PC-9 (cell line): ENCODE measurements around the gene YEATS2. TPM values are rescaled to one million over a fixed set of nuclear protein-coding genes. Genes with fewer than 3 reads are reported as not detected.

Experiments used
- BruUV-seq: library from RNA; stranded (reverse); fragments of 400-500 nt; replicated peaks from 2 replicates; lab custom pipeline; 2021; lab: Mats Ljungman, UMichigan
- CTCF ChIA-PET: fragments of 300-600 bp; sonication (Branson Sonifier 250); formaldehyde crosslinking; loops from one replicate; lab custom pipeline; 2022; ENCODE audit warnings: antibody characterized with exemption; lab: Charles Lee
- POLR2A ChIA-PET: fragments of 300-600 bp; sonication (Branson Sonifier 250); formaldehyde crosslinking; loops from one replicate; lab custom pipeline; 2022; ENCODE audit warnings: antibody characterized with exemption; ENCODE audit not compliant: unreplicated experiment; lab: Charles Lee
- DNase-seq, 2 experiments: peaks; one replicate each; pipeline versions ENCODE4 v3.0.0 to v3.0.0-alpha.2; 2015 to 2022; ENCODE audit warnings: mixed read lengths in 1 of 2
- H2AFZ ChIP-seq: fragments of 200-600 bp; sonication (generic); 2 replicates; pipeline ENCODE4 v1.8.1; 2017; ENCODE audit warnings: antibody characterized with exemption
- H3F3A ChIP-seq: fragments of 200-600 bp; sonication (generic); 2 replicates; pipeline ENCODE4 v1.8.1; 2017; ENCODE audit warnings: antibody characterized with exemption, mild to moderate bottlenecking, low read depth; ENCODE audit not compliant: insufficient read depth
- H3K27ac ChIP-seq: fragments of 200-600 bp; sonication (generic); 2 replicates; pipeline ENCODE4 v1.6.1; 2016; ENCODE audit warnings: mixed run types
- H3K27me3 ChIP-seq: fragments of 200-600 bp; sonication (generic); 2 replicates; pipeline ENCODE4 v1.6.1; 2016; ENCODE audit warnings: low read depth, mixed run types; ENCODE audit not compliant: insufficient read depth
- H3K36me3 ChIP-seq: fragments of 200-600 bp; sonication (generic); 2 replicates; pipeline ENCODE4 v1.6.1; 2016; ENCODE audit warnings: low read depth, mixed run types
- H3K4me1 ChIP-seq: fragments of 200-600 bp; sonication (generic); replicated peaks from 2 replicates; pipeline ENCODE4 v1.6.1; 2016; ENCODE audit warnings: mixed run types; ENCODE audit not compliant: insufficient read depth
- H3K4me2 ChIP-seq: fragments of 200-600 bp; sonication (generic); 2 replicates; pipeline ENCODE4 v1.6.1; 2017; ENCODE audit warnings: mixed run types
- H3K4me3 ChIP-seq: fragments of 200-600 bp; sonication (generic); 2 replicates; pipeline ENCODE4 v1.6.1; 2016; ENCODE audit warnings: mixed run types
- H3K79me2 ChIP-seq: fragments of 200-600 bp; sonication (generic); 2 replicates; pipeline ENCODE4 v1.6.1; 2017; ENCODE audit warnings: low read depth, mixed run types
- H3K9me2 ChIP-seq: fragments of 200-600 bp; sonication (generic); 2 replicates; pipeline ENCODE4 v1.8.1; 2017; ENCODE audit warnings: mild to moderate bottlenecking; ENCODE audit not compliant: insufficient read depth
- H3K9me3 ChIP-seq: fragments of 200-600 bp; sonication (generic); 2 replicates; pipeline ENCODE4 v1.8.1; 2016; ENCODE audit warnings: low read depth; ENCODE audit not compliant: insufficient read depth
- H4K20me1 ChIP-seq: fragments of 200-600 bp; sonication (generic); 2 replicates; pipeline ENCODE4 v1.8.1; 2017; ENCODE audit not compliant: insufficient read depth
- CTCF ChIP-seq: fragments of 200-600 bp; sonication (generic); conservative IDR thresholded peaks from 2 replicates; pipeline ENCODE4 v1.6.1; 2017; ENCODE audit warnings: mixed run types, antibody characterized with exemption, mild to moderate bottlenecking, moderate library complexity
- EZH2 ChIP-seq: fragments of 200-600 bp; sonication (generic); IDR thresholded peaks from 2 replicates; pipeline ENCODE4 v1.8.0; 2017; ENCODE audit warnings: antibody characterized with exemption, low read depth
- intact Hi-C: fragments of 100-400 bp; cut with micrococcal nuclease; formaldehyde crosslinking; loops from one replicate; pipeline ENCODE4 v1.10.0; 2022; ENCODE audit not compliant: unreplicated experiment
- total RNA-seq: library from RNA; stranded (reverse); gene quantifications from 2 replicates; pipeline ENCODE4 v1.2.3, GENCODE V29; 2021

YEATS2 gene
- total RNA-seq, 1 experiment from 2014 or later, result 37.2 TPM

GRCh38 chr3:183829466-183829865 is 131.9 kb downstream of the YEATS2 start:
- ChIA-PET POLR2A (interaction anchor here (0.6 kb wide), 1 partner anchor 10 kb away, joined by 7 read pairs; no protein-coding TSS in a partner anchor), CTCF (no interaction called here)
- H3K4me1 ChIP-seq, result 0 out of 2 replicates have a peak, but pooled peaks cover 2% of the 10 kb centered on the region
- H2AFZ ChIP-seq, result no peak overlapping the region
- no peak overlapping the region for H3K4me2 ChIP-seq
- no peak overlapping the region for H3K4me3 ChIP-seq
- intact Hi-C loops, result loop anchor here (5.0 kb wide), 1 partner anchor 458 kb away; no protein-coding TSS in a partner anchor
- no peak for DNase-seq
- H3F3A ChIP-seq, result peaks cover 29% of the 10 kb centered on the region
- H3K9me3 ChIP-seq, result no peaks in the 10 kb centered on the region
- H3K27me3 ChIP-seq, result no peaks in the 10 kb centered on the region
- H3K36me3 ChIP-seq, result 0 out of 2 replicates have a peak, but pooled peaks cover 12% of the 10 kb centered on the region
- peaks cover 7% of the 10 kb centered on the region for H4K20me1 ChIP-seq
- no peaks in the 10 kb centered on the region for H3K79me2 ChIP-seq
- no peak overlapping the region for H3K27ac ChIP-seq
- H3K9me2 ChIP-seq, result no peaks in the 10 kb centered on the region
- TF ChIP-seq EZH2 (no peak), CTCF (no peak)
- BruUV-seq, result no TSS peak

GRCh38 chr3:183830187-183830586 is 132.6 kb downstream of the YEATS2 start:
- ChIA-PET POLR2A (interaction anchor here (0.6 kb wide), 1 partner anchor 9 kb away, joined by 7 read pairs; no protein-coding TSS in a partner anchor), CTCF (no interaction called here)
- H3K27me3 ChIP-seq, result no peaks in the 10 kb centered on the region
- no peak overlapping the region for H2AFZ ChIP-seq
- no peaks in the 10 kb centered on the region for H3K79me2 ChIP-seq
- DNase-seq, result no peak
- peaks cover 12% of the 10 kb centered on the region; the same call in 1 of the 2 replicates for H3K36me3 ChIP-seq
- H3K9me3 ChIP-seq, result no peaks in the 10 kb centered on the region
- no peak overlapping the region for H3K4me3 ChIP-seq
- H3F3A ChIP-seq, result peaks cover 29% of the 10 kb centered on the region
- TF ChIP-seq CTCF, result no peak
- no peak for TF ChIP-seq EZH2
- no peak overlapping the region for H3K27ac ChIP-seq
- peaks cover 7% of the 10 kb centered on the region for H4K20me1 ChIP-seq
- intact Hi-C loops, result no loop called here
- no TSS peak for BruUV-seq
- H3K4me1 ChIP-seq, result no peaks in the 10 kb centered on the region
- H3K9me2 ChIP-seq, result no peaks in the 10 kb centered on the region
- no peak overlapping the region for H3K4me2 ChIP-seq

DNA sequence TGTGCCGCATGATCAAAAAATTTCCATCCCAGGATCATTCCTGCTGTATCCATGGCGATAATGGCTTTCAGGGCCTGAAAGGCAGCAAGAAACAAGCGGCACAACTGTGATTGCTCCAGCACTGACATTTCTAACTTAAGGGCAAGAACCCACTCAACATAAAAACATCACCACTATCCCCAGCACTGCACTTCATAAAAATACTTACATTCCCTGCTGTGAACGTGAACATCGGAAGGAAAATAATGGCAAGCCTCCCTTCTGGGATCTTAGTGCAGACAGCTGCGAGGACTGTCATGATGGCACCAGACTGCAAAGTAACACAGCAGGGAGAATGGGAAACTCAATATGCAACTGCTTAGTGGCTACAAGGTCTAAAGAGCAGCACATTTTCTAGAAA is 135.9 kb downstream of the YEATS2 start:
- CTCF ChIA-PET, result no interaction called here
- intact Hi-C loops, result no loop called here
- no peak for TF ChIP-seq CTCF
- no peak for TF ChIP-seq EZH2
- Histone ChIP-seq H3K4me2 (no peak overlapping the region), H3K36me3 (peaks cover 15% of the 10 kb centered on the region), H3F3A (peaks cover 4% of the 10 kb centered on the region; the same call in 1 of the 2 replicates), H3K27me3 (no peaks in the 10 kb centered on the region), H3K27ac (no peak overlapping the region), H3K9me3 (no peaks in the 10 kb centered on the region), H3K9me2 (no peaks in the 10 kb centered on the region), H3K4me1 (no peaks in the 10 kb centered on the region), H2AFZ (no peak overlapping the region), H4K20me1 (peaks cover 6% of the 10 kb centered on the region), H3K4me3 (no peak overlapping the region), H3K79me2 (no peaks in the 10 kb centered on the region)
- peak in 1 of 2 experiments; percentile 25 for DNase-seq
- POLR2A ChIA-PET, result no interaction called here
- BruUV-seq, result no TSS peak
